ENCODE data around the gene CYP3A7.
"Not testable (repeated sequence)": the region's sequence is repeated elsewhere in the genome, so short reads cannot be mapped to it uniquely, and the experiment has no call there.

The CYP3A7 gene

GRCh38 chr7:99707096-99707495 lies 27.9 kb downstream of the CYP3A7 start:
- no peak for DNase-seq (ENCODE audit: low read depth in 2 of 2)

GRCh38 chr7:99699946-99700345 lies 35.0 kb downstream of the CYP3A7 start:
- DNase-seq (ENCODE audit: low read depth in 2 of 2): no peak

GRCh38 chr7:99698867-99699730 lies 35.9 kb downstream of the CYP3A7 start:
- not testable (repeated sequence) for DNase-seq (ENCODE audit: low read depth in 2 of 2)

- no peak for DNase-seq (ENCODE audit: low read depth in 2 of 2)
Measured at GRCh38 chr7:99694912-99695304, 40.1 kb downstream of the CYP3A7 start.

- no peak for DNase-seq (ENCODE audit: low read depth in 2 of 2)
Measured at GRCh38 chr7:99694201-99694911, 40.6 kb downstream of the CYP3A7 start.

GRCh38 chr7:99693427-99694200 lies 41.4 kb downstream of the CYP3A7 start:
- DNase-seq (ENCODE audit: low read depth in 2 of 2): no peak

- no peak for DNase-seq (ENCODE audit: low read depth in 2 of 2)
Measured at GRCh38 chr7:99693100-99693426, 41.9 kb downstream of the CYP3A7 start.

GRCh38 chr7:99692563-99692962 lies 42.4 kb downstream of the CYP3A7 start:
- DNase-seq (ENCODE audit: low read depth in 2 of 2): not testable (repeated sequence)

GRCh38 chr7:99691658-99692057 lies 43.3 kb downstream of the CYP3A7 start:
- not testable (repeated sequence) for DNase-seq (ENCODE audit: low read depth in 2 of 2)

GRCh38 chr7:99690918-99691317 lies 44.1 kb downstream of the CYP3A7 start:
- not testable (repeated sequence) for DNase-seq (ENCODE audit: low read depth in 2 of 2)

- DNase-seq (ENCODE audit: low read depth in 2 of 2): not testable (repeated sequence)
Measured at GRCh38 chr7:99685871-99686608, 49.0 kb downstream of the CYP3A7 start.

- DNase-seq (ENCODE audit: low read depth in 2 of 2): no peak
Measured at GRCh38 chr7:99685129-99685758, 49.8 kb downstream of the CYP3A7 start.

- DNase-seq (ENCODE audit: low read depth in 2 of 2): no peak
Measured at GRCh38 chr7:99679400-99680191, 55.4 kb downstream of the CYP3A7 start, which contains the start of gene CYP3A5. Gene CYP3A5, minus strand, starts transcription at chr7:99679996. Its CDS starts 100 bp downstream, at chr7:99679896.

- DNase-seq (ENCODE audit: low read depth in 2 of 2): no peak
Measured at GRCh38 chr7:99679032-99679399, 56.0 kb downstream of the CYP3A7 start.

- no peak for DNase-seq (ENCODE audit: low read depth in 2 of 2)
Measured at GRCh38 chr7:99677648-99678045, 57.3 kb downstream of the CYP3A7 start.

- DNase-seq (ENCODE audit: low read depth in 2 of 2): no peak
Measured at GRCh38 chr7:99677013-99677647, 57.9 kb downstream of the CYP3A7 start.

- DNase-seq (ENCODE audit: low read depth in 2 of 2): no peak
Measured at GRCh38 chr7:99674995-99675742, 59.8 kb downstream of the CYP3A7 start.

GRCh38 chr7:99672573-99672972 lies 62.4 kb downstream of the CYP3A7 start:
- DNase-seq (ENCODE audit: low read depth in 2 of 2): no peak

GRCh38 chr7:99669782-99670181 lies 65.2 kb downstream of the CYP3A7 start:
- no peak for DNase-seq (ENCODE audit: low read depth in 2 of 2)
